H1 (cell line): Measurements from ENCODE around the gene ZNF700. TPM values are rescaled to one million over a fixed set of nuclear protein-coding genes. Genes with fewer than 3 reads are reported as not detected.

Experiments
- PHF8 ChIP-seq: fragments of 200-600 bp; sonication (generic); conservative IDR thresholded peaks from 2 replicates; pipeline ENCODE4 v1.7.1; 2012; ENCODE audit warnings: low read depth, mild to moderate bottlenecking, inconsistent platforms, low read length, moderate library complexity
- RFX5 ChIP-seq: IDR thresholded peaks from 2 replicates; pipeline ENCODE4 v1.6.1; 2011; ENCODE audit warnings: low read depth, low read length, improper control_type of control experiment, borderline replicate concordance
- polyA plus RNA-seq, 7 experiments: library from polyadenylated mRNA; depleted of rRNA in 3 of 7; stranded (reverse) in 5 of 7; unstranded in 2 of 7; fragments of >200 nt in 5 of 7; fragments of 200-250 nt in 2 of 7; gene quantifications; 1 replicate in 5 of 7; 2 replicates in 1 of 7; 4 replicates in 1 of 7; pipeline versions ENCODE4 v1.2.1 to v1.2.3, GENCODE V29; 2011 to 2013; ENCODE audit warnings: missing spikeins in 2 of 7, mixed read lengths in 2 of 7
- total RNA-seq: library from RNA; stranded (reverse); fragmentation: NEBNext Ultra II Directional; extraction: Animal tissue kit (Norgen Biotek cat#: 25700); gene quantifications from 2 replicates; pipeline ENCODE4 v1.2.1, GENCODE V29; 2021
- TF ChIP-seq, protein P1 (sequence below): fragments of 300-600 bp; sonication (generic); IDR thresholded peaks from 2 replicates; pipeline ENCODE4 v1.7.1; 2012; ENCODE audit warnings: low read length, moderate library complexity, mild to moderate bottlenecking, inconsistent platforms; ENCODE audit not compliant: insufficient replicate concordance
- TF ChIP-seq, protein P2 (sequence below): IDR thresholded peaks from 2 replicates; pipeline ENCODE4 v1.6.1; 2012; ENCODE audit warnings: low read length, inconsistent platforms
- TF ChIP-seq, protein P3 (sequence below), 3 experiments: IDR thresholded peaks; 1 replicate in 2 of 3; 2 replicates in 1 of 3; pipeline versions ENCODE4 v1.5.1 to v1.6.1; 2011; ENCODE audit warnings: low read length in 3 of 3, mild to moderate bottlenecking in 3 of 3, inconsistent platforms in 2 of 3, low read depth in 1 of 3, moderate library complexity in 1 of 3; ENCODE audit not compliant: insufficient read depth in 1 of 3; ENCODE audit errors: control extremely low read depth in 1 of 3

Gene ZNF700
- total and polyA plus RNA-seq, 2 of the 8 experiments (the other 6 are each of a cell fraction or from before 2014, with no cell fraction given) = 3.0 to 10.5 TPM

DNA sequence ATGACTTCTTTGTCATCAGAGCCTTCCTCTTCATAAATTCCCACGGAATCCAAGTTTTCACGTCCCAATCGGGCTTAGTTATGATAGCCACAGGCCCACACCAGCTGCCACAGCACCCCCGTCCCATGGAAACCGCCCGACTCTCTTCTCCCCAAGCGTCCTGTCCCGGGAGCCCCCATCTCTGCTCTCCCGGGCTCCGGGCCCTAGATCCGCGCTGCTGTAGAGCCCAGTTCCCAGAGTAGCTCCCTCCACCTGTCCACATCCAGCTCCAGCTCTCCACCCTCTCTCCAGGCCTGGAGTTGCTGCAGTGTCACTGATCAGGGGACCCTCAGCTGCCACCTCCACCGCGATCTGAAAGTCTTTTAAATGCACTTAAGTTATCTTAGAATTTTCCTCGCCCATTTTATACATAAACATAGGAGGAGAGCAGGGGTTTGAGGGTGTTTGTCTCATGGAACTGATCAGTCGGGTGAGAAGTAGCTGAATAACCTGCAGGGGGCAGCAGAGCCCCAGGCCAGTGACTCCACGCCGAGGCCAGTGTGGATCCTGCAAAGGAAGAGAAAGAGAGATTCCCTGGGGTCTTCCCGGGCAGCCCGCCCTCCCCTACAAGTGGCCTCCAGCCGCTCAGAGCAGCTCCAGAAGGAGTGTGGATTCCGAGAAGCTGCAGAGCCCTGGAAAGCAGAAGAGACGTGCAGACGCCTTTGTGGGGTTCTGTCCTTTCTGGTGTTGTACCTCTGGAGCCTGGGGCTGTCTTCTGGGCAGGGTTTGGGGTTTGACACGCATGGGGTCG is 38.9 kb downstream of the ZNF700 start (continued):
- TF ChIP-seq, protein P1, sequence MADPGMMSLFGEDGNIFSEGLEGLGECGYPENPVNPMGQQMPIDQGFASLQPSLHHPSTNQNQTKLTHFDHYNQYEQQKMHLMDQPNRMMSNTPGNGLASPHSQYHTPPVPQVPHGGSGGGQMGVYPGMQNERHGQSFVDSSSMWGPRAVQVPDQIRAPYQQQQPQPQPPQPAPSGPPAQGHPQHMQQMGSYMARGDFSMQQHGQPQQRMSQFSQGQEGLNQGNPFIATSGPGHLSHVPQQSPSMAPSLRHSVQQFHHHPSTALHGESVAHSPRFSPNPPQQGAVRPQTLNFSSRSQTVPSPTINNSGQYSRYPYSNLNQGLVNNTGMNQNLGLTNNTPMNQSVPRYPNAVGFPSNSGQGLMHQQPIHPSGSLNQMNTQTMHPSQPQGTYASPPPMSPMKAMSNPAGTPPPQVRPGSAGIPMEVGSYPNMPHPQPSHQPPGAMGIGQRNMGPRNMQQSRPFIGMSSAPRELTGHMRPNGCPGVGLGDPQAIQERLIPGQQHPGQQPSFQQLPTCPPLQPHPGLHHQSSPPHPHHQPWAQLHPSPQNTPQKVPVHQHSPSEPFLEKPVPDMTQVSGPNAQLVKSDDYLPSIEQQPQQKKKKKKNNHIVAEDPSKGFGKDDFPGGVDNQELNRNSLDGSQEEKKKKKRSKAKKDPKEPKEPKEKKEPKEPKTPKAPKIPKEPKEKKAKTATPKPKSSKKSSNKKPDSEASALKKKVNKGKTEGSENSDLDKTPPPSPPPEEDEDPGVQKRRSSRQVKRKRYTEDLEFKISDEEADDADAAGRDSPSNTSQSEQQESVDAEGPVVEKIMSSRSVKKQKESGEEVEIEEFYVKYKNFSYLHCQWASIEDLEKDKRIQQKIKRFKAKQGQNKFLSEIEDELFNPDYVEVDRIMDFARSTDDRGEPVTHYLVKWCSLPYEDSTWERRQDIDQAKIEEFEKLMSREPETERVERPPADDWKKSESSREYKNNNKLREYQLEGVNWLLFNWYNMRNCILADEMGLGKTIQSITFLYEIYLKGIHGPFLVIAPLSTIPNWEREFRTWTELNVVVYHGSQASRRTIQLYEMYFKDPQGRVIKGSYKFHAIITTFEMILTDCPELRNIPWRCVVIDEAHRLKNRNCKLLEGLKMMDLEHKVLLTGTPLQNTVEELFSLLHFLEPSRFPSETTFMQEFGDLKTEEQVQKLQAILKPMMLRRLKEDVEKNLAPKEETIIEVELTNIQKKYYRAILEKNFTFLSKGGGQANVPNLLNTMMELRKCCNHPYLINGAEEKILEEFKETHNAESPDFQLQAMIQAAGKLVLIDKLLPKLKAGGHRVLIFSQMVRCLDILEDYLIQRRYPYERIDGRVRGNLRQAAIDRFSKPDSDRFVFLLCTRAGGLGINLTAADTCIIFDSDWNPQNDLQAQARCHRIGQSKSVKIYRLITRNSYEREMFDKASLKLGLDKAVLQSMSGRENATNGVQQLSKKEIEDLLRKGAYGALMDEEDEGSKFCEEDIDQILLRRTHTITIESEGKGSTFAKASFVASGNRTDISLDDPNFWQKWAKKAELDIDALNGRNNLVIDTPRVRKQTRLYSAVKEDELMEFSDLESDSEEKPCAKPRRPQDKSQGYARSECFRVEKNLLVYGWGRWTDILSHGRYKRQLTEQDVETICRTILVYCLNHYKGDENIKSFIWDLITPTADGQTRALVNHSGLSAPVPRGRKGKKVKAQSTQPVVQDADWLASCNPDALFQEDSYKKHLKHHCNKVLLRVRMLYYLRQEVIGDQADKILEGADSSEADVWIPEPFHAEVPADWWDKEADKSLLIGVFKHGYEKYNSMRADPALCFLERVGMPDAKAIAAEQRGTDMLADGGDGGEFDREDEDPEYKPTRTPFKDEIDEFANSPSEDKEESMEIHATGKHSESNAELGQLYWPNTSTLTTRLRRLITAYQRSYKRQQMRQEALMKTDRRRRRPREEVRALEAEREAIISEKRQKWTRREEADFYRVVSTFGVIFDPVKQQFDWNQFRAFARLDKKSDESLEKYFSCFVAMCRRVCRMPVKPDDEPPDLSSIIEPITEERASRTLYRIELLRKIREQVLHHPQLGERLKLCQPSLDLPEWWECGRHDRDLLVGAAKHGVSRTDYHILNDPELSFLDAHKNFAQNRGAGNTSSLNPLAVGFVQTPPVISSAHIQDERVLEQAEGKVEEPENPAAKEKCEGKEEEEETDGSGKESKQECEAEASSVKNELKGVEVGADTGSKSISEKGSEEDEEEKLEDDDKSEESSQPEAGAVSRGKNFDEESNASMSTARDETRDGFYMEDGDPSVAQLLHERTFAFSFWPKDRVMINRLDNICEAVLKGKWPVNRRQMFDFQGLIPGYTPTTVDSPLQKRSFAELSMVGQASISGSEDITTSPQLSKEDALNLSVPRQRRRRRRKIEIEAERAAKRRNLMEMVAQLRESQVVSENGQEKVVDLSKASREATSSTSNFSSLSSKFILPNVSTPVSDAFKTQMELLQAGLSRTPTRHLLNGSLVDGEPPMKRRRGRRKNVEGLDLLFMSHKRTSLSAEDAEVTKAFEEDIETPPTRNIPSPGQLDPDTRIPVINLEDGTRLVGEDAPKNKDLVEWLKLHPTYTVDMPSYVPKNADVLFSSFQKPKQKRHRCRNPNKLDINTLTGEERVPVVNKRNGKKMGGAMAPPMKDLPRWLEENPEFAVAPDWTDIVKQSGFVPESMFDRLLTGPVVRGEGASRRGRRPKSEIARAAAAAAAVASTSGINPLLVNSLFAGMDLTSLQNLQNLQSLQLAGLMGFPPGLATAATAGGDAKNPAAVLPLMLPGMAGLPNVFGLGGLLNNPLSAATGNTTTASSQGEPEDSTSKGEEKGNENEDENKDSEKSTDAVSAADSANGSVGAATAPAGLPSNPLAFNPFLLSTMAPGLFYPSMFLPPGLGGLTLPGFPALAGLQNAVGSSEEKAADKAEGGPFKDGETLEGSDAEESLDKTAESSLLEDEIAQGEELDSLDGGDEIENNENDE = no peak
- TF ChIP-seq, protein P2, sequence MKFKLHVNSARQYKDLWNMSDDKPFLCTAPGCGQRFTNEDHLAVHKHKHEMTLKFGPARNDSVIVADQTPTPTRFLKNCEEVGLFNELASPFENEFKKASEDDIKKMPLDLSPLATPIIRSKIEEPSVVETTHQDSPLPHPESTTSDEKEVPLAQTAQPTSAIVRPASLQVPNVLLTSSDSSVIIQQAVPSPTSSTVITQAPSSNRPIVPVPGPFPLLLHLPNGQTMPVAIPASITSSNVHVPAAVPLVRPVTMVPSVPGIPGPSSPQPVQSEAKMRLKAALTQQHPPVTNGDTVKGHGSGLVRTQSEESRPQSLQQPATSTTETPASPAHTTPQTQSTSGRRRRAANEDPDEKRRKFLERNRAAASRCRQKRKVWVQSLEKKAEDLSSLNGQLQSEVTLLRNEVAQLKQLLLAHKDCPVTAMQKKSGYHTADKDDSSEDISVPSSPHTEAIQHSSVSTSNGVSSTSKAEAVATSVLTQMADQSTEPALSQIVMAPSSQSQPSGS = no peak
- TF ChIP-seq, protein P3, sequence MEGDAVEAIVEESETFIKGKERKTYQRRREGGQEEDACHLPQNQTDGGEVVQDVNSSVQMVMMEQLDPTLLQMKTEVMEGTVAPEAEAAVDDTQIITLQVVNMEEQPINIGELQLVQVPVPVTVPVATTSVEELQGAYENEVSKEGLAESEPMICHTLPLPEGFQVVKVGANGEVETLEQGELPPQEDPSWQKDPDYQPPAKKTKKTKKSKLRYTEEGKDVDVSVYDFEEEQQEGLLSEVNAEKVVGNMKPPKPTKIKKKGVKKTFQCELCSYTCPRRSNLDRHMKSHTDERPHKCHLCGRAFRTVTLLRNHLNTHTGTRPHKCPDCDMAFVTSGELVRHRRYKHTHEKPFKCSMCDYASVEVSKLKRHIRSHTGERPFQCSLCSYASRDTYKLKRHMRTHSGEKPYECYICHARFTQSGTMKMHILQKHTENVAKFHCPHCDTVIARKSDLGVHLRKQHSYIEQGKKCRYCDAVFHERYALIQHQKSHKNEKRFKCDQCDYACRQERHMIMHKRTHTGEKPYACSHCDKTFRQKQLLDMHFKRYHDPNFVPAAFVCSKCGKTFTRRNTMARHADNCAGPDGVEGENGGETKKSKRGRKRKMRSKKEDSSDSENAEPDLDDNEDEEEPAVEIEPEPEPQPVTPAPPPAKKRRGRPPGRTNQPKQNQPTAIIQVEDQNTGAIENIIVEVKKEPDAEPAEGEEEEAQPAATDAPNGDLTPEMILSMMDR (IDR thresholded peaks at IDR 0.05; ENCODE audit: control extremely low read depth in 1 of 3, insufficient read depth in 1 of 3, low read depth in 1 of 3, low read length in 3 of 3) = peak; percentile 79 to 84 (median 80)
- no peak for TF ChIP-seq PHF8
- peak; percentile 31; the same call in 1 of the 2 replicates for TF ChIP-seq RFX5
